IMR-90 (cell line): ENCODE measurements around the gene FRAS1. TPM values are rescaled to one million over a fixed set of nuclear protein-coding genes. Genes with fewer than 3 reads are reported as not detected.

Experiments used
- ATAC-seq: fragments of 200-7000 bp; cut with Tn5 transposase; 2 replicates; pipeline ENCODE4 v1.9.1; 2020; ENCODE audit warnings: low read depth, mild to moderate bottlenecking, moderate library complexity
- BruUV-seq: library from RNA; stranded (reverse); fragments of 400-500 nt; replicated peaks from 2 replicates; lab custom pipeline; 2021; lab: Mats Ljungman, UMichigan
- CTCF ChIA-PET: fragments of 300-600 bp; formaldehyde crosslinking; extraction: SDS; loops from one replicate; lab custom pipeline; 2021; ENCODE audit warnings: antibody characterized with exemption; lab: Yijun Ruan, JAX
- POLR2A ChIA-PET: fragments of 300-600 bp; sonication (Branson Sonifier 250); formaldehyde crosslinking; loops from one replicate; lab custom pipeline; 2022; ENCODE audit warnings: antibody characterized with exemption; ENCODE audit not compliant: unreplicated experiment; lab: Charles Lee
- DNase-seq: peaks from one replicate; pipeline ENCODE4 v3.0.0; 2013
- H2AFZ ChIP-seq: replicated peaks from 2 replicates; pipeline ENCODE3; 2013; ENCODE audit warnings: low read length, mild to moderate bottlenecking; ENCODE audit not compliant: poor library complexity
- H2AK5ac ChIP-seq: 2 replicates; pipeline ENCODE4 v1.6.1; 2013; ENCODE audit warnings: low read depth, low read length, inconsistent platforms
- H2AK9ac ChIP-seq: replicated peaks from 2 replicates; pipeline ENCODE3; 2013; ENCODE audit warnings: mild to moderate bottlenecking, low read depth, low read length, moderate library complexity; ENCODE audit not compliant: poor library complexity
- H2BK120ac ChIP-seq: 2 replicates; pipeline ENCODE4 v1.6.1; 2013; ENCODE audit warnings: low read depth, low read length, inconsistent platforms
- H2BK15ac ChIP-seq: 3 replicates; pipeline ENCODE4 v1.6.1; 2013; ENCODE audit warnings: low read depth, low read length, inconsistent platforms
- H2BK20ac ChIP-seq: 2 replicates; pipeline ENCODE4 v1.6.1; 2013; ENCODE audit warnings: low read depth, mild to moderate bottlenecking, inconsistent platforms, low read length, moderate library complexity
- H2BK5ac ChIP-seq: 2 replicates; pipeline ENCODE4 v1.6.1; 2013; ENCODE audit warnings: mild to moderate bottlenecking, low read depth, low read length, inconsistent platforms; ENCODE audit not compliant: poor library complexity, severe bottlenecking
- H3K14ac ChIP-seq: replicated peaks from 2 replicates; pipeline ENCODE4 v1.6.1; 2013; ENCODE audit warnings: low read depth, low read length, inconsistent platforms
- H3K18ac ChIP-seq: 2 replicates; pipeline ENCODE4 v1.6.1; 2013; ENCODE audit warnings: low read depth, low read length, control low read depth
- H3K23ac ChIP-seq: 2 replicates; pipeline ENCODE4 v1.6.1; 2013; ENCODE audit warnings: low read depth, low read length, inconsistent platforms
- H3K27ac ChIP-seq: 2 replicates; pipeline ENCODE4 v1.5.1; 2013; ENCODE audit warnings: mild to moderate bottlenecking, control low read depth, low read length; ENCODE audit not compliant: insufficient read depth
- H3K27me3 ChIP-seq: 2 replicates; pipeline ENCODE4 v1.6.1; 2013; ENCODE audit warnings: low read length; ENCODE audit not compliant: control insufficient read depth, insufficient read depth
- H3K36me3 ChIP-seq: 2 replicates; pipeline ENCODE4 v1.6.1; 2013; ENCODE audit warnings: low read length, mixed read lengths; ENCODE audit not compliant: control insufficient read depth, insufficient read depth
- H3K4ac ChIP-seq: 2 replicates; pipeline ENCODE4 v1.6.1; 2013; ENCODE audit warnings: low read depth, low read length, inconsistent platforms
- H3K4me1 ChIP-seq: 2 replicates; pipeline ENCODE4 v1.6.1; 2013; ENCODE audit warnings: low read length, mixed read lengths; ENCODE audit not compliant: control insufficient read depth, insufficient read depth
- H3K4me2 ChIP-seq: 2 replicates; pipeline ENCODE4 v1.6.1; 2013; ENCODE audit warnings: low read depth, mild to moderate bottlenecking, control low read depth, low read length, moderate library complexity
- H3K4me3 ChIP-seq: 2 replicates; pipeline ENCODE4 v1.5.1; 2013; ENCODE audit warnings: low read depth, mild to moderate bottlenecking, control low read depth, low read length, moderate library complexity; ENCODE audit not compliant: insufficient read depth
- H3K56ac ChIP-seq: 2 replicates; pipeline ENCODE4 v1.6.1; 2013; ENCODE audit warnings: low read length, inconsistent platforms; ENCODE audit not compliant: insufficient read depth; ENCODE audit errors: extremely low read depth
- H3K79me1 ChIP-seq, 2 experiments: 2 replicates each; pipeline ENCODE4 v1.6.1; 2013; ENCODE audit warnings: low read length in 2 of 2, inconsistent platforms in 1 of 2, low read depth in 1 of 2
- H3K9ac ChIP-seq: 2 replicates; pipeline ENCODE4 v1.6.1; 2013; ENCODE audit warnings: low read depth, low read length, control low read depth
- H3K9me1 ChIP-seq: 2 replicates; pipeline ENCODE4 v1.6.1; 2013; ENCODE audit warnings: low read length, inconsistent platforms; ENCODE audit not compliant: insufficient read depth
- H3K9me3 ChIP-seq: 2 replicates; pipeline ENCODE4 v1.6.1; 2013; ENCODE audit warnings: low read length; ENCODE audit not compliant: control insufficient read depth, insufficient read depth
- H4K20me1 ChIP-seq: 2 replicates; pipeline ENCODE4 v1.6.1; 2013; ENCODE audit warnings: low read length, inconsistent platforms; ENCODE audit not compliant: insufficient read depth
- H4K5ac ChIP-seq: 2 replicates; pipeline ENCODE4 v1.6.1; 2013; ENCODE audit warnings: mild to moderate bottlenecking, low read depth, low read length, control low read depth
- H4K8ac ChIP-seq, 2 experiments: 2 replicates each; pipeline ENCODE4 v1.6.1; 2013; ENCODE audit warnings: low read depth in 2 of 2, low read length in 2 of 2, control low read depth in 1 of 2, inconsistent platforms in 1 of 2
- H4K91ac ChIP-seq: 2 replicates; pipeline ENCODE4 v1.6.1; 2013; ENCODE audit warnings: low read depth, low read length, inconsistent platforms; ENCODE audit not compliant: insufficient read depth
- NFE2L2 ChIP-seq: fragments of 150-350 bp; IDR thresholded peaks from 2 replicates; pipeline ENCODE4 v1.6.1; 2016; ENCODE audit warnings: low read depth, mild to moderate bottlenecking, low read length
- POLR2A ChIP-seq: IDR thresholded peaks from 2 replicates; pipeline ENCODE4 v1.6.1; 2012; ENCODE audit warnings: mild to moderate bottlenecking, low read depth, low read length
- WGBS, 2 experiments: methylation state at CpG; one replicate each; pipeline versions ENCODE4 v1.1.5 to v1.1.7; 2013; ENCODE audit warnings: missing lambda C conversion rate in 2 of 2; ENCODE audit not compliant: insufficient read length in 1 of 2; ENCODE audit errors: extremely low coverage in 2 of 2; 5-methylcytosine and 5-hydroxymethylcytosine counted together
- dilution Hi-C: fragments of 300-500 bp; cut with HindIII; formaldehyde crosslinking; loops from one replicate; pipeline ENCODE4 v1.14.3; 2018; ENCODE audit warnings: low sequenced_read_pairs; ENCODE audit not compliant: unreplicated experiment
- in situ Hi-C: fragments of 300-500 bp; cut with MboI; formaldehyde crosslinking; loops from 3 replicates; pipeline ENCODE4 v1.14.3; 2019; ENCODE audit warnings: low sequenced_read_pairs, inconsistent platforms, mixed read lengths
- intact Hi-C: fragments of 100-400 bp; cut with micrococcal nuclease; formaldehyde crosslinking; loops from 2 replicates; pipeline ENCODE4 v1.10.0; 2022
- polyA plus RNA-seq, 3 experiments: library from polyadenylated mRNA; depleted of rRNA; stranded (reverse); fragments of >200 nt; gene quantifications; 2 replicates each; pipeline ENCODE4 v1.2.3, GENCODE V29; 2012; ENCODE audit warnings: low replicate concordance in 1 of 3
- total RNA-seq: library from RNA; depleted of rRNA; stranded (reverse); fragments of >200 nt; gene quantifications from 2 replicates; pipeline ENCODE4 v1.2.3, GENCODE V29; 2012
- TF ChIP-seq, protein P1 (sequence below): conservative IDR thresholded peaks from 2 replicates; pipeline ENCODE4 v1.5.1; 2012; ENCODE audit warnings: mild to moderate bottlenecking, low read depth, low read length, improper control_type of control experiment
- TF ChIP-seq, protein P2 (sequence below): fragments of 150-350 bp; IDR thresholded peaks from 2 replicates; pipeline ENCODE4 v1.6.1; 2016; ENCODE audit warnings: low read depth, mild to moderate bottlenecking, low read length, moderate library complexity, borderline replicate concordance

Gene FRAS1
- total and polyA plus RNA-seq, 2 of the 4 experiments (the other 2 are of a cell fraction) = under 0.01 to 0.03 TPM

DNA sequence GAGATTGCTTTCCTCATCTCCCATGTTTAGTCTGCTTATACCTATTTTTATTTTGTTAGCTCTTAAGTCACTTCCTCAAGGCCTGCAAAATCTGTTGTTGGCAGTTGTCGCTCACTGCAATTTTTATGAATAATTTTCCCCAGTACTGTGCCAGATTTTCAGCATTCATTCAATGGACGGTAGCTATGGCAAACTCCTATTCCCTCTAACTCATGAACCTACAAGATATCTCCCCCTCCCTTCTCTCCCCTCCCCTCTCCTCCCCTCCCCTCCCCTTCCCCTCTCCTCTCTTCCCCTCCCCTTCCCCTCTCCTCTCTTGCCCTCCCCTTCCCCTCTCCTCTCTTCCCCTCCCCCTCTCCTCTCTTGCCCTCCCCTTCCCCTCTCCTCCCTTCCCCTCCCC lies 160.4 kb downstream of the FRAS1 start:
- Histone ChIP-seq H3K23ac (no peak overlapping the region), H3K18ac (no peak overlapping the region), H3K79me1 (no peaks in the 10 kb centered on the region), H3K36me3 (no peaks in the 10 kb centered on the region), H3K9me3 (no peaks in the 10 kb centered on the region), H3K56ac (no peak overlapping the region), H3K4ac (no peak overlapping the region), H3K9me1 (no peaks in the 10 kb centered on the region), H3K27ac (no peak overlapping the region), H3K4me3 (no peak overlapping the region), H4K20me1 (no peaks in the 10 kb centered on the region), H2BK5ac (no peak overlapping the region), H2AK9ac (no peak overlapping the region), H3K4me2 (no peak overlapping the region), H2AFZ (no peak overlapping the region), H3K27me3 (no peaks in the 10 kb centered on the region), H4K5ac (no peak overlapping the region), H4K8ac (no peak overlapping the region), H2BK120ac (no peak overlapping the region), H2BK15ac (no peak overlapping the region), H3K4me1 (no peaks in the 10 kb centered on the region), H3K14ac (no peak overlapping the region), H2BK20ac (no peak overlapping the region), H4K91ac (no peak overlapping the region), H2AK5ac (no peak overlapping the region), H3K9ac (no peak overlapping the region)
- DNase-seq (no peak), ATAC-seq (no peak)
- no TSS peak for BruUV-seq
- POLR2A ChIA-PET = no interaction called here
- TF ChIP-seq NFE2L2 = no peak
- TF ChIP-seq, protein P1, sequence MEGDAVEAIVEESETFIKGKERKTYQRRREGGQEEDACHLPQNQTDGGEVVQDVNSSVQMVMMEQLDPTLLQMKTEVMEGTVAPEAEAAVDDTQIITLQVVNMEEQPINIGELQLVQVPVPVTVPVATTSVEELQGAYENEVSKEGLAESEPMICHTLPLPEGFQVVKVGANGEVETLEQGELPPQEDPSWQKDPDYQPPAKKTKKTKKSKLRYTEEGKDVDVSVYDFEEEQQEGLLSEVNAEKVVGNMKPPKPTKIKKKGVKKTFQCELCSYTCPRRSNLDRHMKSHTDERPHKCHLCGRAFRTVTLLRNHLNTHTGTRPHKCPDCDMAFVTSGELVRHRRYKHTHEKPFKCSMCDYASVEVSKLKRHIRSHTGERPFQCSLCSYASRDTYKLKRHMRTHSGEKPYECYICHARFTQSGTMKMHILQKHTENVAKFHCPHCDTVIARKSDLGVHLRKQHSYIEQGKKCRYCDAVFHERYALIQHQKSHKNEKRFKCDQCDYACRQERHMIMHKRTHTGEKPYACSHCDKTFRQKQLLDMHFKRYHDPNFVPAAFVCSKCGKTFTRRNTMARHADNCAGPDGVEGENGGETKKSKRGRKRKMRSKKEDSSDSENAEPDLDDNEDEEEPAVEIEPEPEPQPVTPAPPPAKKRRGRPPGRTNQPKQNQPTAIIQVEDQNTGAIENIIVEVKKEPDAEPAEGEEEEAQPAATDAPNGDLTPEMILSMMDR = no peak
- TF ChIP-seq, protein P2, sequence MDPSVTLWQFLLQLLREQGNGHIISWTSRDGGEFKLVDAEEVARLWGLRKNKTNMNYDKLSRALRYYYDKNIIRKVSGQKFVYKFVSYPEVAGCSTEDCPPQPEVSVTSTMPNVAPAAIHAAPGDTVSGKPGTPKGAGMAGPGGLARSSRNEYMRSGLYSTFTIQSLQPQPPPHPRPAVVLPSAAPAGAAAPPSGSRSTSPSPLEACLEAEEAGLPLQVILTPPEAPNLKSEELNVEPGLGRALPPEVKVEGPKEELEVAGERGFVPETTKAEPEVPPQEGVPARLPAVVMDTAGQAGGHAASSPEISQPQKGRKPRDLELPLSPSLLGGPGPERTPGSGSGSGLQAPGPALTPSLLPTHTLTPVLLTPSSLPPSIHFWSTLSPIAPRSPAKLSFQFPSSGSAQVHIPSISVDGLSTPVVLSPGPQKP = no peak
- no peak for TF ChIP-seq POLR2A
- CTCF ChIA-PET = no interaction called here
- 100% methylated on average over 1 of the region's 2 CpGs; no CpG with 5 or more reads in 1 of the 2 experiments for WGBS, 2 experiments
- in situ Hi-C loops (no loop called here), intact Hi-C loops (no loop called here), dilution Hi-C loops (no loop called here)
